GM12864 (cell line): ENCODE results near the gene PDCD6IP.

Source experiments
- DNase-seq: peaks from one replicate; pipeline ENCODE4 v3.0.0-alpha.2; 2011; ENCODE audit warnings: low read depth
- H3K4me3 ChIP-seq: 2 replicates; pipeline ENCODE4 v1.5.1; 2011; ENCODE audit warnings: mild to moderate bottlenecking, low read depth, low read length, control low read depth
- TF ChIP-seq, protein P1 (sequence below): IDR thresholded peaks from 2 replicates; pipeline ENCODE4 v1.5.1; 2011; ENCODE audit warnings: low read depth, mild to moderate bottlenecking, moderate library complexity, low read length, control low read depth, inconsistent platforms; ENCODE audit errors: missing control alignments

The PDCD6IP gene

DNA sequence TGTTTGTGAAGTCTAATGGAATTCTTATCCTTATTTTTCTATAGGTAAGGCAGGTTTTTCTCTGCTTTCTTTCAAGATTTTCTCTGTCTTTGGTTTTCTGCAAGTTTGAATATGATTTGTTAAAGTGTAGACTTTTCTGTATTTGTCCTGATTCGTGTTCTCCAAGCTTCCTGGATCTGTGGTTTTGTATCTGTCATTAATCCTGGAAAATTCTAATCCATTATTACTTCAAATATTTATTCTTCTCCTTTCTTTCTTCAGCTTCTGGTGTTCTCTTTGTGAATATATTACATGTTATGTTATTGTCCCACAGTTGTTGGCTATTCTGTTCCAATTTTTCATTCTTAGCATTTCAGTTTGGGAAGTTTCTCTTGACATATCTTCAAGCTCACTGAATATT, 76.4 kb downstream of the PDCD6IP start:
- no peak overlapping the region for H3K4me3 ChIP-seq
- TF ChIP-seq, protein P1, sequence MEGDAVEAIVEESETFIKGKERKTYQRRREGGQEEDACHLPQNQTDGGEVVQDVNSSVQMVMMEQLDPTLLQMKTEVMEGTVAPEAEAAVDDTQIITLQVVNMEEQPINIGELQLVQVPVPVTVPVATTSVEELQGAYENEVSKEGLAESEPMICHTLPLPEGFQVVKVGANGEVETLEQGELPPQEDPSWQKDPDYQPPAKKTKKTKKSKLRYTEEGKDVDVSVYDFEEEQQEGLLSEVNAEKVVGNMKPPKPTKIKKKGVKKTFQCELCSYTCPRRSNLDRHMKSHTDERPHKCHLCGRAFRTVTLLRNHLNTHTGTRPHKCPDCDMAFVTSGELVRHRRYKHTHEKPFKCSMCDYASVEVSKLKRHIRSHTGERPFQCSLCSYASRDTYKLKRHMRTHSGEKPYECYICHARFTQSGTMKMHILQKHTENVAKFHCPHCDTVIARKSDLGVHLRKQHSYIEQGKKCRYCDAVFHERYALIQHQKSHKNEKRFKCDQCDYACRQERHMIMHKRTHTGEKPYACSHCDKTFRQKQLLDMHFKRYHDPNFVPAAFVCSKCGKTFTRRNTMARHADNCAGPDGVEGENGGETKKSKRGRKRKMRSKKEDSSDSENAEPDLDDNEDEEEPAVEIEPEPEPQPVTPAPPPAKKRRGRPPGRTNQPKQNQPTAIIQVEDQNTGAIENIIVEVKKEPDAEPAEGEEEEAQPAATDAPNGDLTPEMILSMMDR: no peak
- no peak for DNase-seq

DNA sequence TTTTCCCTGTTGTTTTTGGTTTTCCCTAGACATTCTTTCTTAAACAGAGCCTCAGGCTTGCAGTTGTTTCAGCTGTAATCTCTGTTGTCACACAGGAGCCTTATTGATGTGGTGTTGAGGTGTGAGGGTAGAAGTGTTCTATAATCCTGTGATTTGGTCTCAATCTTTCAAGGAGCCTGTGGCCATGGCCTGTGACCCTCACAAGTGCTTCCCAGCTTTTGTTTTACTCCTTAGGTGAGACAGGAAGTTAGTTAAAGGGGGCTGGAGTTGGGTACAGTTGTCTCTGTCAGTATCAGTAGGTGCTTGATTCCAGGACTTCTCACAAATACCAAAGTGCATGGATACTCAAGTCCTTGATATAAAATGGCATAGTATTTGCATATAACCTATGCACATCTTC, 77.2 kb downstream of the PDCD6IP start:
- TF ChIP-seq, protein P1: no peak
- DNase-seq: no peak
- no peak overlapping the region for H3K4me3 ChIP-seq

GRCh38 chr3:33877187-33877586, 78.8 kb downstream of the PDCD6IP start:
- DNase-seq: no peak
- TF ChIP-seq, protein P1: no peak
- no peak overlapping the region for H3K4me3 ChIP-seq

DNA sequence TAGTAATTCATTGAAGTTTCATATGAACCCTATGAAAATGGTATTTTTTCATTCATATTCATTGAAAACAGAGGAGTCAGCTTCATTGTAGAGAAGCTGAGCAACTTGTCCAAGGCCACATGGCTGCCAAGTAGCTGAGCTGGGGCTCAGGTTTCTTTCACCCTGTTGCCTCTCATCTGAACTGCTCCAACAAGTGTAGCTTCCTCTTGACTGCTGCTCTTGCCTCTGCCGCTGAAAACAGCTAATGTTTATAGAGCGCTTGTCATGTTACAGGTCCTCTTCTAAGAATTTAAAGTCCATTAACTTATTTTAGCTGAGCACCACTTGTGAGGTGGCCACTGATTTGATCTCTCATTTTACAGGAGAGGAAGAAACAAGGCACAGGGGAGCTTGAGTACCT, 81.1 kb downstream of the PDCD6IP start:
- DNase-seq: no peak
- no peak overlapping the region for H3K4me3 ChIP-seq
- TF ChIP-seq, protein P1: no peak

DNA sequence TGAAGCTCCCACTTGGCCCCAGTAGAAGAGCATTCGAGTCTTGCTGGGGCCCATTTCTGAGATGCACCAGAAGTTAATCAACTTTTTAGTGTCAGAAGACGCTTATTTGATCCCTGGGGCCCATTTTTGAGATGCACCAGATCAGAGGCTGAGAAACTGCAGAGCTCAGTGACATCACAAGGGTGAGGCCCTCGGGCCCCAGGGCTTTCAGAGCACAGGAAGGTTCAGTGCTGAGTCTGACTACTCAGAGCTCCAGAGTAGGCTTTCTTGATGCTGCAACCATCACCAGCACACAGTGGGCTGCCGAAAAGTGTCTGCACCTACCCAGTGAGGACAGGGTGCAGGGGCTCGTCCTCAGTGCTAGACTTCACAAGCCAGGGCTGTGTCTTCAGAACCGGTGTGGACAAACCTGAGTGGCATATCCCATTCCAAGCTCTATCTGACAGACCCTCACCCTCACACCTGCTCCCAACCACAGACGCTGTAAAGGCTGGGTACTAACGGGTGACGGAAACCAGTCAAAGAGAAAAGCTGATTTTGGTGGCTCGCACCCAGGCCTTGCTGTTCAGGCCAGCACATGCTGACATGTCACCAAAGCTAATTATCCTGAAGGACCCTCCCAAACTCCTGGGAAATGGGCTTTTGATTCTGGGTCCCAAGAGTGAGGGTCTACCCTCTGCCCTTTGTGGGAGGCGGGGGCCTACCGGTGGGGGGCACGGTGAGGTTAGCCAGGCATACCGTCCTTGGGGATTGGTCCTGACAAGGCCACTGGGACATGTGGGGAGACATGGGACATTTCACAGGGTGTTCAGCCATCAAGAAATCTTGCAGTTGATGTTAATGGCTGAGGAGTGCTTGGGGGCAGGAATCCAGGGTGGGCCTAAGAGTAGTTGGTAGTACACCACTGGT, 83.0 kb downstream of the PDCD6IP start:
- no peak for DNase-seq
- TF ChIP-seq, protein P1: no peak
- no peak overlapping the region for H3K4me3 ChIP-seq

- no peak for DNase-seq
- no peak overlapping the region for H3K4me3 ChIP-seq
- TF ChIP-seq, protein P1: no peak
Observed at GRCh38 chr3:33882296-33882695, 83.9 kb downstream of the PDCD6IP start.

- peak; percentile 8 for DNase-seq
- H3K4me3 ChIP-seq: no peak overlapping the region
Observed at GRCh38 chr3:33883538-33883950, 85.1 kb downstream of the PDCD6IP start.

More at GRCh38 chr3:33883538-33883950, 85.1 kb downstream of the PDCD6IP start:
- TF ChIP-seq, protein P1: peak; percentile 67
